Activated CD8-positive, alpha-beta T cell treated with anti-CD3 and anti-CD28 coated beads for 36 hours (primary cell): Measurements from ENCODE around the gene PRPS1. TPM values are rescaled to one million over a fixed set of nuclear protein-coding genes. Genes with fewer than 3 reads are reported as not detected.

ENCODE experiments used
- ATAC-seq: fragments of 200-7000 bp; cut with Tn5 transposase; one replicate; pipeline ENCODE4 v1.10.0; 2021; ENCODE audit warnings: mild to moderate bottlenecking, moderate library complexity
- CTCF ChIA-PET: fragments of 350-600 bp; sonication (Branson Sonifier 250); formaldehyde crosslinking; loops from one replicate; lab custom pipeline; 2021; ENCODE audit warnings: antibody characterized with exemption; lab: Charles Lee
- POLR2A ChIA-PET: fragments of 350-600 bp; sonication (Branson Sonifier 250); formaldehyde crosslinking; loops from one replicate; lab custom pipeline; 2021; ENCODE audit warnings: antibody characterized with exemption; lab: Charles Lee
- DNase-seq: peaks from one replicate; pipeline ENCODE4 v3.0.0-alpha.2; 2020
- H3K27ac Mint-ChIP-seq: one replicate; pipeline ENCODE4 v1.8.0; 2021; ENCODE audit warnings: mild to moderate bottlenecking, mixed read lengths
- H3K27me3 Mint-ChIP-seq: one replicate; pipeline ENCODE4 v1.8.0; 2021; ENCODE audit warnings: mixed read lengths
- H3K36me3 Mint-ChIP-seq: one replicate; pipeline ENCODE4 v1.8.0; 2021; ENCODE audit warnings: low read depth, mixed read lengths
- H3K4me1 Mint-ChIP-seq: one replicate; pipeline ENCODE4 v1.8.0; 2021; ENCODE audit warnings: low read depth, mixed read lengths
- H3K4me3 Mint-ChIP-seq: one replicate; pipeline ENCODE4 v1.8.0; 2021; ENCODE audit warnings: mild to moderate bottlenecking, moderate library complexity, mixed read lengths
- H3K9me3 Mint-ChIP-seq: one replicate; pipeline ENCODE4 v1.8.0; 2021; ENCODE audit warnings: mixed read lengths
- CTCF ChIP-seq: fragments of 200-600 bp; IDR thresholded peaks from one replicate; pipeline ENCODE4 v1.8.0; 2022; ENCODE audit warnings: antibody characterized with exemption, mild to moderate bottlenecking
- intact Hi-C: fragments of 100-400 bp; cut with micrococcal nuclease; formaldehyde crosslinking; loops from one replicate; pipeline ENCODE4 v1.10.0; 2022
- total RNA-seq, 2 experiments: library from RNA; stranded (reverse); gene quantifications; one replicate each; pipeline ENCODE4 v1.2.3, GENCODE V29; 2021

Gene PRPS1
- total RNA-seq, result 100 to 1,000 TPM; 122 to 131 TPM

DNA sequence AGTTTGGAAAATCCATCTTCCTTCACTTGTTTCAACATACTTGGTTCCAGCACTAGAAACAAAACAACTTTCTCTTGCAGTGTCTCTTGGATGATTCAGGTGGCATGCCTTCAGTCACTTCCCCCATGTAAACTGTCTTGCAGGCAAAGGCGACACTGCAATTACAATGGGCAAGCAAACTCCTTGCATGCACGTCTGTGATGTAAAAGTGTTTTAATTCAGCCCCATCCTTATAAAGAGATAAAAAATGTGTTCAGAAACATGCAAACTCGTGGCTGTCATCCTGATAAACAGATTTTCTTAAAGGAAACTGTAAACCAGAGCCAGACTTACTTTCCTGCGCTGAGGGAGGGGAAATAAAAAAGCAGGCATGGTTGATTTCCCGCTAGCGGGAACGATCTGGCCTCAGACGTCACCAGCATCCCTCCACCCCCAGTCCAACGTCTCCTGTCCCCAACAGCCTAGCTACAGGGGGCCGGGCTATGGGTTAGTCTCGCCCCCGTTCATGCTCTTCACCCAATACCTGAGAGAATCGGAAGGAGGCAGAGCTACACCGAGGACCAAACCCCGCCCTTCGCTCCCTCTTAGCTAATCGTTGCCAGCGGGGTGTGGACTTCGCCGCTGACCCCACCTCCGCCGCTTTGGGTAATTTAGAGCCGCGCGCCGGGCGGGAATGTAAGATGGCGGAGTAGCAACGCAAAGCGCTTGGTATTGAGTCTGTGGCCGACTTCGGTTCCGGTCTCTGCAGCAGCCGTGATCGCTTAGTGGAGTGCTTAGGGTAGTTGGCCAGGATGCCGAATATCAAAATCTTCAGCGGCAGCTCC, at the start of gene PRPS1:
Gene PRPS1, plus strand, starts transcription at position 673 of the 824 bp plus-strand sequence. Its CDS starts 119 bp downstream, at position 792.
- intact Hi-C loops, result loop anchor here (10.0 kb wide), 1 partner anchor 93 kb away; no protein-coding TSS in a partner anchor
- Mint-ChIP-seq H3K4me3 (peak within 1 kb of the TSS; percentile 86), H3K4me1 (peaks cover 23% of the 10 kb centered on the region), H3K9me3 (no peaks in the 10 kb centered on the region), H3K27ac (peak within 1 kb of the TSS; percentile 95), H3K36me3 (peaks cover 4% of the 10 kb centered on the region), H3K27me3 (no peaks in the 10 kb centered on the region)
- TF ChIP-seq CTCF, result no peak
- DNase-seq (peak; percentile 94), ATAC-seq (peak; percentile 99)
- ChIA-PET POLR2A (interaction anchor here (0.7 to 2.2 kb wide), 8 partner anchors 14 to 463 kb away, joined by 3 to 8 read pairs (median 4); partner anchors contain the start of gene PSMD10), CTCF (interaction anchor here (0.6 to 2.5 kb wide), 12 partner anchors 20 to 393 kb away, joined by 3 to 14 read pairs (median 4); partner anchors contain the start of gene NCBP2L)

GRCh38 chrX:107579956-107580355, 48.4 kb upstream of the PRPS1 start:
- intact Hi-C loops, result no loop called here
- ChIA-PET POLR2A (no interaction called here), CTCF (no interaction called here)
- Mint-ChIP-seq H3K27me3 (no peaks in the 10 kb centered on the region), H3K4me3 (no peak overlapping the region), H3K4me1 (peaks cover 4% of the 10 kb centered on the region), H3K27ac (no peak overlapping the region), H3K36me3 (no peaks in the 10 kb centered on the region), H3K9me3 (no peaks in the 10 kb centered on the region)
- DNase-seq (no peak), ATAC-seq (no peak)
- no peak for TF ChIP-seq CTCF

DNA sequence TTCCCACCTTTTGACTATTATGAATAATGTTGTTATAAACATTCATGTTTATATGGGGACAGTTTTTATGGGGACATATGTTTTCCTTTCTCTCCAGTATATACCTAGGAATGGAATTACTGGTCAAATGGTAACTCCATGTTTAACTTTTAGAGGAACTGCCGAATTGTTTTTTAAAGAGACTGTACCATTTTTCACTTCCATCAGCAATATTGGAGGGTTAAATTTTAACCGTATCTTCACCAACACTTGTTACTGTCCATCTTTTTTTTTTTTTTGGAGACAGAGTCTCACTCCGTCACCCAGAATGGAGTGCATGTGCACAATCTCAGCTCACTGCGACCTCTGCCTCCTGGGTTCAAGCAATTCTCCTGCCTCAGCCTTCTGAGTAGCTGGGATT, 46.4 kb upstream of the PRPS1 start:
- TF ChIP-seq CTCF, result no peak
- no peak for DNase-seq

GRCh38 chrX:107589243-107589642, 39.1 kb upstream of the PRPS1 start:
- H3K36me3 Mint-ChIP-seq, result no peaks in the 10 kb centered on the region
- no peak for DNase-seq
- no peaks in the 10 kb centered on the region for H3K4me1 Mint-ChIP-seq
- intact Hi-C loops, result no loop called here
- H3K27ac Mint-ChIP-seq, result no peak overlapping the region
- H3K27me3 Mint-ChIP-seq, result no peaks in the 10 kb centered on the region
- no peaks in the 10 kb centered on the region for H3K9me3 Mint-ChIP-seq
- POLR2A ChIA-PET, result no interaction called here
- CTCF ChIA-PET, result no interaction called here
- H3K4me3 Mint-ChIP-seq, result no peak overlapping the region
- no peak for TF ChIP-seq CTCF
- no peak for ATAC-seq

More for the DNA sequence above, 46.4 kb upstream of the PRPS1 start:
- Mint-ChIP-seq H3K9me3 (no peaks in the 10 kb centered on the region), H3K36me3 (no peaks in the 10 kb centered on the region), H3K27me3 (no peaks in the 10 kb centered on the region), H3K4me3 (no peak overlapping the region), H3K4me1 (peaks cover 2% of the 10 kb centered on the region), H3K27ac (no peak overlapping the region)
- no peak for ATAC-seq
- ChIA-PET POLR2A (no interaction called here), CTCF (no interaction called here)
- intact Hi-C loops, result no loop called here

- no peak for DNase-seq
- no peak for ATAC-seq
- ChIA-PET CTCF (no interaction called here), POLR2A (no interaction called here)
- no peaks in the 10 kb centered on the region for H3K27me3 Mint-ChIP-seq
- no peaks in the 10 kb centered on the region for H3K36me3 Mint-ChIP-seq
- intact Hi-C loops, result no loop called here
- no peaks in the 10 kb centered on the region for H3K9me3 Mint-ChIP-seq
- TF ChIP-seq CTCF, result no peak
- no peak overlapping the region for H3K4me3 Mint-ChIP-seq
- no peak overlapping the region for H3K27ac Mint-ChIP-seq
- no peaks in the 10 kb centered on the region for H3K4me1 Mint-ChIP-seq
These were observed 31.7 kb upstream of the PRPS1 start for GRCh38 chrX:107596651-107597050.
